ENCODE measurements around the gene HBE1. TPM values are rescaled to one million over a fixed set of nuclear protein-coding genes. Genes with fewer than 3 reads are reported as not detected.

The HBE1 gene
- total and polyA plus RNA-seq, 10 of the 15 experiments (the other 5 are each of a cell fraction or from before 2014, with no cell fraction given), result 0.13 to 2.7 (median 0.62) TPM; not detected in 5

DNA sequence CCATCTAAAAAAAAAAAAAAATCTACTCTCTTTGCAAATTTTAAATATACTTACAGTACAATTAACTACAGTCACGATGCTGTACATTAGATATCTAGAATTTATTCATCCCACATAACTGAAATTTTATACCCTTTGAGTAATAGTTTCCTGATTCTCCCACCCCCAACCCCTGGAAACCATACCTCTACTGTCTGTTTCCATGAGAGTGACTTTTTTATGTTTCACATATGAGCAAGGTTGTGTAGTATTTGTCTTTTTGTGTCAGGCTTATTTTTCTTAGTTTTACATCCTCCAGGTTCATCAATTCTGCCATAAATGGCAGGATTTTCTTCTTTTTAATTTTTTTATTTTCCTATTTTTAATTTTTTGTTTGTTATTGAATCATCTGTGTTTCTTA, 46.1 kb downstream of the HBE1 start (continued):
- TF ChIP-seq, protein P1, sequence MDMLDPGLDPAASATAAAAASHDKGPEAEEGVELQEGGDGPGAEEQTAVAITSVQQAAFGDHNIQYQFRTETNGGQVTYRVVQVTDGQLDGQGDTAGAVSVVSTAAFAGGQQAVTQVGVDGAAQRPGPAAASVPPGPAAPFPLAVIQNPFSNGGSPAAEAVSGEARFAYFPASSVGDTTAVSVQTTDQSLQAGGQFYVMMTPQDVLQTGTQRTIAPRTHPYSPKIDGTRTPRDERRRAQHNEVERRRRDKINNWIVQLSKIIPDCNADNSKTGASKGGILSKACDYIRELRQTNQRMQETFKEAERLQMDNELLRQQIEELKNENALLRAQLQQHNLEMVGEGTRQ (IDR thresholded peaks at IDR 0.05; ENCODE audit: borderline replicate concordance, low read depth, low read length), result no peak
- TF ChIP-seq HDAC6 (IDR thresholded peaks at IDR 0.05; ENCODE audit: unreplicated experiment), result no peak
- TF ChIP-seq ZNF207 (IDR thresholded peaks at IDR 0.05; ENCODE audit: borderline replicate concordance), result no peak
- TF ChIP-seq, protein P2, sequence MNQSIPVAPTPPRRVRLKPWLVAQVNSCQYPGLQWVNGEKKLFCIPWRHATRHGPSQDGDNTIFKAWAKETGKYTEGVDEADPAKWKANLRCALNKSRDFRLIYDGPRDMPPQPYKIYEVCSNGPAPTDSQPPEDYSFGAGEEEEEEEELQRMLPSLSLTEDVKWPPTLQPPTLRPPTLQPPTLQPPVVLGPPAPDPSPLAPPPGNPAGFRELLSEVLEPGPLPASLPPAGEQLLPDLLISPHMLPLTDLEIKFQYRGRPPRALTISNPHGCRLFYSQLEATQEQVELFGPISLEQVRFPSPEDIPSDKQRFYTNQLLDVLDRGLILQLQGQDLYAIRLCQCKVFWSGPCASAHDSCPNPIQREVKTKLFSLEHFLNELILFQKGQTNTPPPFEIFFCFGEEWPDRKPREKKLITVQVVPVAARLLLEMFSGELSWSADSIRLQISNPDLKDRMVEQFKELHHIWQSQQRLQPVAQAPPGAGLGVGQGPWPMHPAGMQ (IDR thresholded peaks at IDR 0.05; ENCODE audit: borderline replicate concordance), result no peak
- no peak for TF ChIP-seq TAF1 (IDR thresholded peaks at IDR 0.05; ENCODE audit: borderline replicate concordance, low read depth, low read length)
- TF ChIP-seq, protein P3, sequence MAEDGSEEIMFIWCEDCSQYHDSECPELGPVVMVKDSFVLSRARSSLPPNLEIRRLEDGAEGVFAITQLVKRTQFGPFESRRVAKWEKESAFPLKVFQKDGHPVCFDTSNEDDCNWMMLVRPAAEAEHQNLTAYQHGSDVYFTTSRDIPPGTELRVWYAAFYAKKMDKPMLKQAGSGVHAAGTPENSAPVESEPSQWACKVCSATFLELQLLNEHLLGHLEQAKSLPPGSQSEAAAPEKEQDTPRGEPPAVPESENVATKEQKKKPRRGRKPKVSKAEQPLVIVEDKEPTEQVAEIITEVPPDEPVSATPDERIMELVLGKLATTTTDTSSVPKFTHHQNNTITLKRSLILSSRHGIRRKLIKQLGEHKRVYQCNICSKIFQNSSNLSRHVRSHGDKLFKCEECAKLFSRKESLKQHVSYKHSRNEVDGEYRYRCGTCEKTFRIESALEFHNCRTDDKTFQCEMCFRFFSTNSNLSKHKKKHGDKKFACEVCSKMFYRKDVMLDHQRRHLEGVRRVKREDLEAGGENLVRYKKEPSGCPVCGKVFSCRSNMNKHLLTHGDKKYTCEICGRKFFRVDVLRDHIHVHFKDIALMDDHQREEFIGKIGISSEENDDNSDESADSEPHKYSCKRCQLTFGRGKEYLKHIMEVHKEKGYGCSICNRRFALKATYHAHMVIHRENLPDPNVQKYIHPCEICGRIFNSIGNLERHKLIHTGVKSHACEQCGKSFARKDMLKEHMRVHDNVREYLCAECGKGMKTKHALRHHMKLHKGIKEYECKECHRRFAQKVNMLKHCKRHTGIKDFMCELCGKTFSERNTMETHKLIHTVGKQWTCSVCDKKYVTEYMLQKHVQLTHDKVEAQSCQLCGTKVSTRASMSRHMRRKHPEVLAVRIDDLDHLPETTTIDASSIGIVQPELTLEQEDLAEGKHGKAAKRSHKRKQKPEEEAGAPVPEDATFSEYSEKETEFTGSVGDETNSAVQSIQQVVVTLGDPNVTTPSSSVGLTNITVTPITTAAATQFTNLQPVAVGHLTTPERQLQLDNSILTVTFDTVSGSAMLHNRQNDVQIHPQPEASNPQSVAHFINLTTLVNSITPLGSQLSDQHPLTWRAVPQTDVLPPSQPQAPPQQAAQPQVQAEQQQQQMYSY (CRISPR knock-in tag; IDR thresholded peaks at IDR 0.05), result no peak

DNA sequence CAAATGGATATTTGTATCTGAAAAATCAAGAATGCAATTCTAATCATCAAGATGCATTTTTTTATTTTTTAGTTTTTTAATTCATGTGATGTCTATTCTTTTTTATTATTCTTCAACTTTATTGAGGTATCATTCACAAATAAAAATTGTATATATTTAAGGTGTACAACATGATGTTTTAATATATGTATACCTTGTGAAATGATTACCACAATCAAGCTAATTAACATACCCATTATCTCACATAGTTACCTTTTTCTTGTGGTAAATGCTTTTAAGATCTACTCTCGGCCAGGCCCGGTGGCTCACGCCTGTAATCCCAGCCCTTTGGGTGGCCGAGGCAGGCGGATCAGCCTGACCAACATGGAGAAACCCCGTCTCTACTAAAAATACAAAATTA, 46.6 kb downstream of the HBE1 start:
- ChIA-PET SMC1A (ENCODE audit: uncharacterized antibody, unreplicated experiment) (no interaction called here), CTCF (no interaction called here)
- intact Hi-C loops (cut with micrococcal nuclease; ENCODE audit: unreplicated experiment), result no loop called here
- TF ChIP-seq POLR2AphosphoS5 (IDR thresholded peaks at IDR 0.05; ENCODE audit: low read length) (no peak), EGR1 (IDR thresholded peaks at IDR 0.05; ENCODE audit: borderline replicate concordance in 1 of 2, low read depth in 2 of 2, low read length in 2 of 2) (no peak), CBX3 (IDR thresholded peaks at IDR 0.05; ENCODE audit: borderline replicate concordance, low read depth) (no peak), SMARCA5 (IDR thresholded peaks at IDR 0.05) (no peak), HCFC1 (IDR thresholded peaks at IDR 0.05; ENCODE audit: low read length) (no peak)
- TF ChIP-seq, protein P4, sequence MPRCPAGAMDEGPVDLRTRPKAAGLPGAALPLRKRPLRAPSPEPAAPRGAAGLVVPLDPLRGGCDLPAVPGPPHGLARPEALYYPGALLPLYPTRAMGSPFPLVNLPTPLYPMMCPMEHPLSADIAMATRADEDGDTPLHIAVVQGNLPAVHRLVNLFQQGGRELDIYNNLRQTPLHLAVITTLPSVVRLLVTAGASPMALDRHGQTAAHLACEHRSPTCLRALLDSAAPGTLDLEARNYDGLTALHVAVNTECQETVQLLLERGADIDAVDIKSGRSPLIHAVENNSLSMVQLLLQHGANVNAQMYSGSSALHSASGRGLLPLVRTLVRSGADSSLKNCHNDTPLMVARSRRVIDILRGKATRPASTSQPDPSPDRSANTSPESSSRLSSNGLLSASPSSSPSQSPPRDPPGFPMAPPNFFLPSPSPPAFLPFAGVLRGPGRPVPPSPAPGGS (IDR thresholded peaks at IDR 0.05; ENCODE audit: borderline replicate concordance, insufficient read depth, low read depth, low read length, poor library complexity, severe bottlenecking), result no peak
- TF ChIP-seq, protein P5, sequence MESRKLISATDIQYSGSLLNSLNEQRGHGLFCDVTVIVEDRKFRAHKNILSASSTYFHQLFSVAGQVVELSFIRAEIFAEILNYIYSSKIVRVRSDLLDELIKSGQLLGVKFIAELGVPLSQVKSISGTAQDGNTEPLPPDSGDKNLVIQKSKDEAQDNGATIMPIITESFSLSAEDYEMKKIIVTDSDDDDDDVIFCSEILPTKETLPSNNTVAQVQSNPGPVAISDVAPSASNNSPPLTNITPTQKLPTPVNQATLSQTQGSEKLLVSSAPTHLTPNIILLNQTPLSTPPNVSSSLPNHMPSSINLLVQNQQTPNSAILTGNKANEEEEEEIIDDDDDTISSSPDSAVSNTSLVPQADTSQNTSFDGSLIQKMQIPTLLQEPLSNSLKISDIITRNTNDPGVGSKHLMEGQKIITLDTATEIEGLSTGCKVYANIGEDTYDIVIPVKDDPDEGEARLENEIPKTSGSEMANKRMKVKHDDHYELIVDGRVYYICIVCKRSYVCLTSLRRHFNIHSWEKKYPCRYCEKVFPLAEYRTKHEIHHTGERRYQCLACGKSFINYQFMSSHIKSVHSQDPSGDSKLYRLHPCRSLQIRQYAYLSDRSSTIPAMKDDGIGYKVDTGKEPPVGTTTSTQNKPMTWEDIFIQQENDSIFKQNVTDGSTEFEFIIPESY (IDR thresholded peaks at IDR 0.05), result no peak

More for the DNA sequence above, 46.6 kb downstream of the HBE1 start:
- RAD21 ChIA-PET (ENCODE audit: unreplicated experiment), result no interaction called here
- Histone ChIP-seq H3K27ac (ENCODE audit: control insufficient read depth, insufficient read depth) (no peak overlapping the region), H3K27me3 (replicated peaks in 1 of 2; ENCODE audit: control insufficient read depth in 2 of 2, insufficient read depth in 2 of 2, low read length in 1 of 2) (no peaks in the 10 kb centered on the region), H3K9ac (ENCODE audit: control insufficient read depth, insufficient read depth, low read length) (no peak overlapping the region), H3K79me2 (ENCODE audit: control insufficient read depth, insufficient read depth, low read length) (no peaks in the 10 kb centered on the region), H3K4me2 (ENCODE audit: control insufficient read depth, insufficient read depth) (no peak overlapping the region), H3K4me1 (ENCODE audit: control insufficient read depth, insufficient read depth, low read length) (no peaks in the 10 kb centered on the region), H3K9me3 (replicated peaks; ENCODE audit: control insufficient read depth, insufficient read depth, low read length) (no peaks in the 10 kb centered on the region), H2AFZ (ENCODE audit: control insufficient read depth, low read depth, low read length) (no peak overlapping the region), H4K20me1 (ENCODE audit: control insufficient read depth, insufficient read depth) (no peaks in the 10 kb centered on the region), H3K4me3 (no peak overlapping the region), H3K36me3 (ENCODE audit: control insufficient read depth in 2 of 2, insufficient read depth in 2 of 2, low read length in 1 of 2) (no peaks in the 10 kb centered on the region)
- 41% methylated on average over 6 of the region's 6 CpGs for WGBS (ENCODE audit: insufficient coverage, insufficient replicate concordance, low lambda C conversion rate, missing lambda C conversion rate)
- POLR2A ChIA-PET, result no interaction called here
- DNase-seq (ENCODE audit: low read depth, low spot score) (no peak), FAIRE-seq (no peak), ATAC-seq (no peak)
- in situ Hi-C loops (cut with MboI), result no loop called here
- BruUV-seq (replicated peaks), result no TSS peak
